Endodermal cell (in vitro differentiated cells): ENCODE data around the gene P3H1. TPM values are rescaled to one million over a fixed set of nuclear protein-coding genes. Genes with fewer than 3 reads are reported as not detected.

Experiments
- DNase-seq: peaks from one replicate; pipeline ENCODE4 v3.0.0-alpha.2; 2017
- H3K27ac ChIP-seq: 2 replicates; pipeline ENCODE4 v1.5.1; 2013; ENCODE audit warnings: mild to moderate bottlenecking, low read depth, low read length, moderate library complexity
- H3K27me3 ChIP-seq: 2 replicates; pipeline ENCODE4 v1.6.1; 2013; ENCODE audit warnings: mild to moderate bottlenecking, low read length, moderate library complexity; ENCODE audit not compliant: insufficient read depth, control insufficient read depth, poor library complexity, severe bottlenecking
- H3K36me3 ChIP-seq: 2 replicates; pipeline ENCODE4 v1.7.0; 2013; ENCODE audit warnings: mild to moderate bottlenecking, low read length, moderate library complexity; ENCODE audit not compliant: control insufficient read depth, insufficient read depth
- H3K4me1 ChIP-seq: one replicate; pipeline ENCODE4 v1.7.0; 2013; ENCODE audit warnings: low read length; ENCODE audit not compliant: control insufficient read depth, insufficient read depth
- H3K4me3 ChIP-seq: 2 replicates; pipeline ENCODE4 v1.5.1; 2013; ENCODE audit warnings: mild to moderate bottlenecking, low read length, moderate library complexity
- H3K9ac ChIP-seq: 2 replicates; pipeline ENCODE4 v1.6.1; 2013; ENCODE audit warnings: mild to moderate bottlenecking, low read length, moderate library complexity; ENCODE audit not compliant: poor library complexity, severe bottlenecking; ENCODE audit errors: extremely low read depth
- H3K9me3 ChIP-seq: 2 replicates; pipeline ENCODE4 v1.6.1; 2013; ENCODE audit warnings: mild to moderate bottlenecking, low read length, moderate library complexity; ENCODE audit not compliant: control insufficient read depth
- H3K27ac Mint-ChIP-seq: 2 replicates; pipeline ENCODE4 v1.8.0; 2020; ENCODE audit warnings: mixed read lengths
- H3K27me3 Mint-ChIP-seq: 2 replicates; pipeline ENCODE4 v1.8.0; 2021; ENCODE audit warnings: mild to moderate bottlenecking, mixed read lengths; ENCODE audit not compliant: insufficient read depth
- H3K36me3 Mint-ChIP-seq: 2 replicates; pipeline ENCODE4 v1.8.0; 2020; ENCODE audit warnings: low read depth, mixed read lengths
- H3K4me1 Mint-ChIP-seq: 2 replicates; pipeline ENCODE4 v1.8.0; 2020; ENCODE audit warnings: mixed read lengths
- H3K4me3 Mint-ChIP-seq: 2 replicates; pipeline ENCODE4 v1.8.0; 2020; ENCODE audit warnings: mild to moderate bottlenecking, moderate library complexity, mixed read lengths
- H3K9me3 Mint-ChIP-seq: 2 replicates; pipeline ENCODE4 v1.8.0; 2020; ENCODE audit warnings: mild to moderate bottlenecking, mixed read lengths
- CTCF ChIP-seq: fragments of 200-600 bp; sonication (generic); conservative IDR thresholded peaks from 2 replicates; pipeline ENCODE4 v1.5.0; 2021; ENCODE audit warnings: antibody characterized with exemption, mild to moderate bottlenecking
- WGBS, 2 experiments: methylation state at CpG; one replicate each; pipeline versions ENCODE4 v1.1.5 to v1.1.7; 2013; ENCODE audit warnings: missing lambda C conversion rate in 2 of 2, mixed read lengths in 1 of 2; ENCODE audit not compliant: insufficient coverage in 1 of 2, insufficient read length in 1 of 2; 5-methylcytosine and 5-hydroxymethylcytosine counted together
- total RNA-seq, 2 donors: library from RNA; stranded (reverse); fragmentation: NEBNext Ultra II Directional in 1 of 2; extraction: Animal tissue kit (Norgen Biotek cat#: 25700) in 1 of 2; gene quantifications; 2 replicates in 1 of 2; 3 replicates in 1 of 2; pipeline ENCODE4 v1.2.1, GENCODE V29; 2021

Gene P3H1
- total RNA-seq, 2 donors from 2014 or later: 51.7 to 68.3 TPM

DNA sequence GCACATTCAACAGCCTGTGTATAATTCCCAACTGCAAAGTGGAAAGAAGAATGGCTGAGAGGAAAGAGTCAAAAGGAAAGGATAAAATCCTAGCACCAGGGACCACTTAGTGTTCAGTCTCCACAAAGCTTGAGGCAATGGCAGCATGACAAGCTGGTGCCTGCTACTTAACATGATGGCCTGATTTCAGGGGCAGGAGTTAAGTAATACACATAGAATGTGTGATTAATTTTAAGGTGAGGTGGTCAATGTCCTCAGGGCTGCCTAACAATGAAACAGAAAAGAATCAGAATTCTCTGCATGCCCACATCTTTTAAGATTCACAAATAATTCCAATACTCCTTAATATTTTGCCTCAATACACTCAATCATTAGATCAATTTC lies 8.9 kb downstream of the P3H1 start:
- no peak for DNase-seq
- no peaks in the 10 kb centered on the region for H3K4me1 ChIP-seq
- H3K4me1 Mint-ChIP-seq: peaks cover 4% of the 10 kb centered on the region
- H3K27ac ChIP-seq: no peak overlapping the region
- no peak overlapping the region for H3K4me3 ChIP-seq
- H3K27ac Mint-ChIP-seq: no peak overlapping the region
- no peaks in the 10 kb centered on the region for H3K27me3 Mint-ChIP-seq
- H3K36me3 ChIP-seq: peaks cover 81% of the 10 kb centered on the region
- no peak for TF ChIP-seq CTCF
- peaks cover 61% of the 10 kb centered on the region for H3K36me3 Mint-ChIP-seq
- no peaks in the 10 kb centered on the region for H3K9me3 ChIP-seq
- H3K4me3 Mint-ChIP-seq: no peak overlapping the region
- no peaks in the 10 kb centered on the region for H3K9me3 Mint-ChIP-seq
- H3K9ac ChIP-seq: no peak overlapping the region
- no peaks in the 10 kb centered on the region for H3K27me3 ChIP-seq

DNA sequence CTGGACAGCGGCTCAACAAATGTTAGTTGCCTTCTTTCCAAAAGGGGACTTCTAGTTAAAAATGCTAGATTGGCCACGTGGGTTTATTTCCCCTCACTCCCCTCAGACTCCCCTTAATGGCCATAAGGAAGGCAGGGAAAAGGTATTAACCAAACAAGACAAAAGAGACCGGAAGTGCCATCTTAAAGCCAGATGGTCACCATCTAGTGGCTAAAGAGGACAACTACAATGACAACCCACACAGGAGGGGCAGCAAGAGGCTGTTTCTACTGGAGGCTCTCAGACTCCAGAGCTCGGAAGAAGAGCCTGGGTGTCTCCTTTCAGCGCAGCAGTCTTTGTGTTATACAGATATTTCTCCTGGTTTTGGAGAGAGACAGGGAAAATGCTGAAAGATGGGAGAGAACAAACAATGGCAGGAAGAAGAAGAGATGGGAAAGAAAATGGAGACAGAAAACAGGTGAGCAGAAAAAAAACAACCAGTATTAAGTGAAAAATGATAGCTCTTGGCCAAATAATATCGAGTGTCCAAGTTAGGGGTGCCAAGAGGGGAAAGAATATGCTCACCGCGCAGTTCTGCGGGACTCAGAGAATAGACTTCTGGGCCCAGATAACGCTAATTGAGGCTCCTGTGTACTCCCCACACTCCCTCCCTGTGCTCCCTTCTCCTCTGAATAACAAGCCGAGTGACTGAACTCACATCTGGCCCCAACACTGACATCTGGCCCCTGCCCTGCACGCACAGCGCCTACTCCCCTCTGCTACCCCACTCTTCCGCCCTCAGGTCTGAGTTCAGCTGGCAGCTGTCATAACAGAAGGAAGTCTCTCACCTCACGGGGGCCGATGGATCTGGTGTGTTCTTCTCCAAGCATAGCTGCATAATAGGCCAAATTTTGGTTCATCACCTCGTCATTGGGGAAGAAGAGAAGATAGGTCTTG lies 9.6 kb downstream of the P3H1 start:
- TF ChIP-seq CTCF: peak; percentile 80
- Mint-ChIP-seq H3K4me3 (no peak overlapping the region), H3K27me3 (no peaks in the 10 kb centered on the region), H3K4me1 (peaks cover 9% of the 10 kb centered on the region), H3K9me3 (peaks cover 6% of the 10 kb centered on the region), H3K27ac (no peak overlapping the region), H3K36me3 (peaks cover 65% of the 10 kb centered on the region)
- H3K4me1 ChIP-seq: no peaks in the 10 kb centered on the region
- H3K36me3 ChIP-seq: peaks cover 82% of the 10 kb centered on the region
- 83 to 92% methylated on average over 13 to 17 of the region's 17 CpGs for WGBS, 2 experiments
- H3K27me3 ChIP-seq: no peaks in the 10 kb centered on the region
- H3K4me3 ChIP-seq: no peak overlapping the region
- no peak overlapping the region for H3K27ac ChIP-seq
- peaks cover 5% of the 10 kb centered on the region for H3K9me3 ChIP-seq
- no peak overlapping the region for H3K9ac ChIP-seq
- DNase-seq: peak; percentile 75

DNA sequence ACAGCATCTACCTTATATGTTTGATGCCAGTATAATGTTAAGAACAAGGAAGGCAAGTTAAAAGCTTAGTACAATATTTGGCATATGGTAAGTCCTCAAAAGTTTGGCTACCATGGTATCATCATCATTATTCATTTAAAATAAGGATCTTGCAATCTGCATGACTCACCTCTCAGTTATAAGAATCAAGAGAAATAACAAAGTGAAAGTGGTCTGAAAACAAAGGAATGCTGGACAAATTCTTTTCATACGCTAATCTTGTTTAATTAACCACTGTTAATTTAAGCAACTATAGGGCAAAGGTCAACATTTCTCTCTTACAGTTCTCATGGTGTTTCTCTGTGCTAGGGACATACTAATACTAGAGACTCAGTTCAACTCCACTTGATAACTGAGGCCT lies 13.8 kb downstream of the P3H1 start:
- no peak for DNase-seq
- Histone ChIP-seq H3K36me3 (peaks cover 70% of the 10 kb centered on the region), H3K27ac (no peak overlapping the region), H3K4me1 (no peaks in the 10 kb centered on the region), H3K9ac (no peak overlapping the region), H3K27me3 (no peaks in the 10 kb centered on the region), H3K9me3 (peaks cover 13% of the 10 kb centered on the region), H3K4me3 (no peak overlapping the region)
- peaks cover 9% of the 10 kb centered on the region for H3K4me1 Mint-ChIP-seq
- H3K4me3 Mint-ChIP-seq: no peak overlapping the region
- peaks cover 21% of the 10 kb centered on the region for H3K9me3 Mint-ChIP-seq
- no peaks in the 10 kb centered on the region for H3K27me3 Mint-ChIP-seq
- 100% methylated on average over 1 of the region's 1 CpG for WGBS, 2 experiments
- H3K27ac Mint-ChIP-seq: no peak overlapping the region
- peaks cover 82% of the 10 kb centered on the region for H3K36me3 Mint-ChIP-seq
- TF ChIP-seq CTCF: no peak
